ENCODE results near the gene PAX8. TPM values are rescaled to one million over a fixed set of nuclear protein-coding genes. Genes with fewer than 3 reads are reported as not detected.

Gene PAX8
- total and polyA plus RNA-seq, 5 donors from 2014 or later, result 0.24 to 1.8 (median 0.48) TPM; not detected in 1

DNA sequence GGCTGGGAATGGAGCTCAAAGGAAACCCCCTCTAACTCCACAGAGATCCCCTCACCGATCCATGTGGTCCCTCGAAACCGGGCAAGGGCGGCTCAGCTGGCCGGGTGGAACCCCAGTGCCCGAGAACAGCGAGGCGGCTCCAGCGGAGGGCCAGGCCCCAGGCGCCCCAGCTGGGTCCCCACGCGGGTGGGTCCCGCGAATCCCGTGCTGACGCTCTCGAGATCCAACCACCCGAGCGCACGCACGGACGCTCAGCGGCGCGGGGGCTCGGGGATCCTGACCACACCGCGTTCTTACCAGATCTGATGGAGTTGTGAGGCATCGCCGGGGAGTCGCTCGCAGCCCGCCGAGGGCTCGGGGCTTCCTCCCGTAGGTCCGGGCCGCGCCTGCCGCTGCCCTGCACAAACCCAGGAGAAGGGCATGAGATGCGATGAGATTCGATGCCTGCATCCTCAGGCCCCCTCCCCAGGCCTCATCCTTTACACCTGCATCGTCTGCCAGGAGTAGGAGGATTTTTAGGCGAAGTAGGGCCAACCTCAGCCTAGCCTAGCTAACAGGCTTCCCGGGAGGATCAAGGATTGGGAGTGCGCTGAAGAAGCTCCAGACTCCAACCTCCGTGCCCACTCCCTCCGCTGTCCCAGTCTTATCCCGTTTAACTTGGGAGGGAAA lies 514 bp downstream of the PAX8 start:
- DNase-seq, result no peak
- Histone ChIP-seq H3K27me3 (ENCODE audit: control insufficient read depth, insufficient read depth, low read length) (peaks cover 33% of the 10 kb centered on the region), H3K36me3 (ENCODE audit: control insufficient read depth, insufficient read depth, low read length) (no peaks in the 10 kb centered on the region), H3K27ac (ENCODE audit: insufficient read depth, low read length, poor library complexity, severe bottlenecking) (no peak overlapping the region), H3K9me3 (ENCODE audit: control insufficient read depth in 2 of 2, low read length in 2 of 2) (no peaks in the 10 kb centered on the region), H3K4me1 (ENCODE audit: control insufficient read depth, insufficient read depth, low read length, poor library complexity, severe bottlenecking) (peaks cover 6% of the 10 kb centered on the region), H3K4me3 (ENCODE audit: low read depth, low read length) (no peak overlapping the region)
- Mint-ChIP-seq H3K9me3 (peaks cover 0 to 2% (median 0%) of the 10 kb centered on the region in 7 donors), H3K27me3 (peaks cover 85% of the 10 kb centered on the region), H3K27ac (no peak overlapping the region), H3K36me3 (no peaks in the 10 kb centered on the region), H3K4me3 (no peak overlapping the region), H3K4me1 (peaks cover 0 to 24% (median 6%) of the 10 kb centered on the region in 4 donors)
- no peak for ATAC-seq (ENCODE audit: low read depth in 2 of 2)

GRCh38 chr2:113277474-113278072 lies 1.1 kb downstream of the PAX8 start:
- Mint-ChIP-seq H3K9me3 (peaks cover 0 to 2% (median 0%) of the 10 kb centered on the region in 7 donors), H3K27me3 (peaks cover 86% of the 10 kb centered on the region), H3K4me1 (peaks cover 0 to 29% (median 9%) of the 10 kb centered on the region in 4 donors), H3K27ac (no peak overlapping the region), H3K36me3 (no peaks in the 10 kb centered on the region), H3K4me3 (peak overlapping the region in 1 of 4 donors; percentile 19)
- Histone ChIP-seq H3K4me3 (ENCODE audit: low read depth, low read length) (no peak overlapping the region), H3K27ac (ENCODE audit: insufficient read depth, low read length, poor library complexity, severe bottlenecking) (no peak overlapping the region), H3K4me1 (ENCODE audit: control insufficient read depth, insufficient read depth, low read length, poor library complexity, severe bottlenecking) (peaks cover 12% of the 10 kb centered on the region), H3K27me3 (ENCODE audit: control insufficient read depth, insufficient read depth, low read length) (peaks cover 36% of the 10 kb centered on the region), H3K9me3 (ENCODE audit: control insufficient read depth in 2 of 2, low read length in 2 of 2) (no peaks in the 10 kb centered on the region), H3K36me3 (ENCODE audit: control insufficient read depth, insufficient read depth, low read length) (no peaks in the 10 kb centered on the region)
- no peak for DNase-seq
- ATAC-seq (ENCODE audit: low read depth in 2 of 2), result no peak

- peaks cover 0 to 2% (median 0%) of the 10 kb centered on the region in 7 donors for H3K9me3 Mint-ChIP-seq
- ATAC-seq (ENCODE audit: low read depth in 2 of 2) (no peak), DNase-seq (no peak)
- no peaks in the 10 kb centered on the region for H3K36me3 Mint-ChIP-seq
- Histone ChIP-seq H3K9me3 (ENCODE audit: control insufficient read depth in 2 of 2, low read length in 2 of 2) (no peaks in the 10 kb centered on the region), H3K4me3 (ENCODE audit: low read depth, low read length) (no peak overlapping the region), H3K27me3 (ENCODE audit: control insufficient read depth, insufficient read depth, low read length) (peaks cover 36% of the 10 kb centered on the region), H3K4me1 (ENCODE audit: control insufficient read depth, insufficient read depth, low read length, poor library complexity, severe bottlenecking) (peaks cover 13% of the 10 kb centered on the region), H3K27ac (ENCODE audit: insufficient read depth, low read length, poor library complexity, severe bottlenecking) (no peak overlapping the region), H3K36me3 (ENCODE audit: control insufficient read depth, insufficient read depth, low read length) (no peaks in the 10 kb centered on the region)
- H3K4me3 Mint-ChIP-seq, result peak overlapping the region in 2 of 4 donors; percentile 19 to 21
- peaks cover 0 to 33% (median 9%) of the 10 kb centered on the region in 4 donors for H3K4me1 Mint-ChIP-seq
- peaks cover 87% of the 10 kb centered on the region for H3K27me3 Mint-ChIP-seq
- H3K27ac Mint-ChIP-seq, result no peak overlapping the region
Measured at GRCh38 chr2:113276761-113277425, 1.8 kb downstream of the PAX8 start.

GRCh38 chr2:113276216-113276760 lies 2.4 kb downstream of the PAX8 start:
- Histone ChIP-seq H3K27ac (ENCODE audit: insufficient read depth, low read length, poor library complexity, severe bottlenecking) (no peak overlapping the region), H3K9me3 (ENCODE audit: control insufficient read depth in 2 of 2, low read length in 2 of 2) (no peaks in the 10 kb centered on the region), H3K4me3 (ENCODE audit: low read depth, low read length) (no peak overlapping the region), H3K36me3 (ENCODE audit: control insufficient read depth, insufficient read depth, low read length) (no peaks in the 10 kb centered on the region), H3K27me3 (ENCODE audit: control insufficient read depth, insufficient read depth, low read length) (peaks cover 35% of the 10 kb centered on the region), H3K4me1 (ENCODE audit: control insufficient read depth, insufficient read depth, low read length, poor library complexity, severe bottlenecking) (peaks cover 13% of the 10 kb centered on the region)
- DNase-seq, result no peak
- Mint-ChIP-seq H3K36me3 (no peaks in the 10 kb centered on the region), H3K27me3 (peaks cover 88% of the 10 kb centered on the region), H3K4me1 (peaks cover 0 to 33% (median 9%) of the 10 kb centered on the region in 4 donors), H3K4me3 (peak overlapping the region in 2 of 4 donors; percentile 15 to 28), H3K9me3 (peaks cover 0 to 2% (median 0%) of the 10 kb centered on the region in 7 donors), H3K27ac (no peak overlapping the region)
- ATAC-seq (ENCODE audit: low read depth in 2 of 2), result no peak

DNA sequence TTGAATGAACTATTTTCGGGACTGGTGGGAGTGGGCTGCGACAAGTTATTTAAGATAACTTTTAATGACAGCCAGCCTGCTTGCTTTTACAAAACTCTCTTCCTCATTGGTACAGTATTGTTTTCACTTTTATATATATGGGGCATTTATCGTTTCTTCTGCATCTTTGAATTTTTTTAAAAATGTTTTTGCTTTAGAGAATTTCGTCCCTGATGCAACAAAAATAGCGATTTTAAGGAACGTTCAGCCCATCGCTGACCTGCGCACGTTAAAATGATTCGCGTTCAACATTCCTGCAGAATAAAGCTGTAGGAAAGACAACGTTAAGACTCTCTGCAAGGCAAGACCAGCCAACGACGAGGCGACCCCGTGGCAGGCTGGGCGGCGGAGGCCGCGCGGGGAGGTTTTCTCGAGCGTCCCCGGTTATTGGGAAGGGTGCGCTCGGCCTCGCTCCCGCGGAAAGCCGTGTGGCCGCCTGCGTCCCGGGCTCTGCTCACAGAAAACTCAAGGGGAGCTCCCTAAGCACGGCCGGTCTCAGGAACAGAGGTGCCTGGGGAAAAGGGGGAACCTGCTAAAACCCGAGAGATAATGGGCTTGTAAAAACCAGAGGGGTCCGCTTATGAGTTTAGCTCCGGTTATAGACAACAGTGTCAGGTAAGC lies 3.0 kb downstream of the PAX8 start:
- Mint-ChIP-seq H3K9me3 (peaks cover 0 to 2% (median 0%) of the 10 kb centered on the region in 7 donors), H3K4me3 (peak overlapping the region in 2 of 4 donors; percentile 15 to 28)

DNA sequence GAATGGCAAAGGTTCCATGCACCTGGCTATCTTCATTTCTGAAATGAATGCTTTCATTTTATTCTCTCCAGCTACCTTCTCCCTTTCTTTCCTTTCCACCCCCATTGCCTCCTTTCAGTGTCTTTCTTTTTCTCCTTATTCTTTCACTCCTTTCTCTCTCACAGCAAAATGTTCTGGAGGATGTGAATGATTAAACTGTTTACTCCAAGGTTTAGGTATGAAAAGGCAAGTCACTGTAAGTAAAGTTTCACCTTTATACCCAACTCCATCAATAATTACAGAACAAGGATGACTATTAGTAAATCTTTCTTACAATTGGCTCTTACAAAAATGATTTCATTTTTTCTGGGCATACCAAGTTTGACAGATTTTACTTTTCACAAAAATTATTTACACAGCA lies 4.3 kb downstream of the PAX8 start:
- peaks cover 0 to 32% (median 9%) of the 10 kb centered on the region in 4 donors for H3K4me1 Mint-ChIP-seq
- H3K27me3 Mint-ChIP-seq, result peaks cover 78% of the 10 kb centered on the region
- no peak overlapping the region for H3K27ac ChIP-seq (ENCODE audit: insufficient read depth, low read length, poor library complexity, severe bottlenecking)
- H3K9me3 Mint-ChIP-seq, result peaks cover 0 to 2% (median 0%) of the 10 kb centered on the region in 7 donors
- DNase-seq, result no peak
- H3K36me3 Mint-ChIP-seq, result peaks cover 4% of the 10 kb centered on the region
- no peaks in the 10 kb centered on the region for H3K9me3 ChIP-seq (ENCODE audit: control insufficient read depth in 2 of 2, low read length in 2 of 2)
- H3K4me1 ChIP-seq (ENCODE audit: control insufficient read depth, insufficient read depth, low read length, poor library complexity, severe bottlenecking), result peaks cover 13% of the 10 kb centered on the region
- H3K4me3 Mint-ChIP-seq, result no peak overlapping the region
- no peak overlapping the region for H3K27ac Mint-ChIP-seq
- no peak overlapping the region for H3K4me3 ChIP-seq (ENCODE audit: low read depth, low read length)
- ATAC-seq (ENCODE audit: low read depth in 2 of 2), result no peak
- H3K27me3 ChIP-seq (ENCODE audit: control insufficient read depth, insufficient read depth, low read length), result peaks cover 31% of the 10 kb centered on the region
- H3K36me3 ChIP-seq (ENCODE audit: control insufficient read depth, insufficient read depth, low read length), result no peaks in the 10 kb centered on the region

More for the DNA sequence above, 3.0 kb downstream of the PAX8 start:
- Mint-ChIP-seq H3K27me3 (peaks cover 89% of the 10 kb centered on the region), H3K36me3 (no peaks in the 10 kb centered on the region), H3K27ac (no peak overlapping the region), H3K4me1 (peaks cover 0 to 33% (median 9%) of the 10 kb centered on the region in 4 donors)
- DNase-seq (no peak), ATAC-seq (ENCODE audit: low read depth in 2 of 2) (no peak)
- H3K9me3 ChIP-seq (ENCODE audit: control insufficient read depth in 2 of 2, low read length in 2 of 2), result no peaks in the 10 kb centered on the region
- no peak overlapping the region for H3K4me3 ChIP-seq (ENCODE audit: low read depth, low read length)
- H3K27ac ChIP-seq (ENCODE audit: insufficient read depth, low read length, poor library complexity, severe bottlenecking), result no peak overlapping the region
- H3K36me3 ChIP-seq (ENCODE audit: control insufficient read depth, insufficient read depth, low read length), result no peaks in the 10 kb centered on the region
- H3K4me1 ChIP-seq (ENCODE audit: control insufficient read depth, insufficient read depth, low read length, poor library complexity, severe bottlenecking), result peaks cover 13% of the 10 kb centered on the region
- H3K27me3 ChIP-seq (ENCODE audit: control insufficient read depth, insufficient read depth, low read length), result peaks cover 35% of the 10 kb centered on the region

GRCh38 chr2:113273981-113274380 lies 4.7 kb downstream of the PAX8 start:
- Histone ChIP-seq H3K4me3 (ENCODE audit: low read depth, low read length) (no peak overlapping the region), H3K27me3 (ENCODE audit: control insufficient read depth, insufficient read depth, low read length) (peaks cover 29% of the 10 kb centered on the region), H3K9me3 (ENCODE audit: control insufficient read depth in 2 of 2, low read length in 2 of 2) (no peaks in the 10 kb centered on the region), H3K27ac (ENCODE audit: insufficient read depth, low read length, poor library complexity, severe bottlenecking) (no peak overlapping the region), H3K4me1 (ENCODE audit: control insufficient read depth, insufficient read depth, low read length, poor library complexity, severe bottlenecking) (peaks cover 13% of the 10 kb centered on the region), H3K36me3 (ENCODE audit: control insufficient read depth, insufficient read depth, low read length) (no peaks in the 10 kb centered on the region)
- H3K4me3 Mint-ChIP-seq, result no peak overlapping the region
- H3K27ac Mint-ChIP-seq, result no peak overlapping the region
- H3K4me1 Mint-ChIP-seq, result peaks cover 0 to 31% (median 9%) of the 10 kb centered on the region in 4 donors
- no peak for DNase-seq
- peaks cover 77% of the 10 kb centered on the region for H3K27me3 Mint-ChIP-seq
- peaks cover 0 to 2% (median 0%) of the 10 kb centered on the region in 7 donors for H3K9me3 Mint-ChIP-seq
- H3K36me3 Mint-ChIP-seq, result peaks cover 4% of the 10 kb centered on the region
- no peak for ATAC-seq (ENCODE audit: low read depth in 2 of 2)
